ACC112 (cell line): ENCODE data around the gene NUDT1.

ENCODE experiments used
- H2AFZ ChIP-seq: fragments of 200-600 bp; sonication (generic); one replicate; pipeline ENCODE4 v1.6.0; 2017; ENCODE audit warnings: antibody characterized with exemption, low read length; ENCODE audit not compliant: unreplicated experiment
- H3K27ac ChIP-seq: fragments of 200-600 bp; sonication (generic); 2 replicates; pipeline ENCODE4 v1.5.1; 2014; ENCODE audit warnings: low read depth, mild to moderate bottlenecking, antibody characterized with exemption, low read length, moderate library complexity
- H3K27me3 ChIP-seq: fragments of 200-600 bp; sonication (generic); 2 replicates; pipeline ENCODE4 v1.6.1; 2014; ENCODE audit warnings: mild to moderate bottlenecking, antibody characterized with exemption, low read length, moderate library complexity, mixed read lengths; ENCODE audit not compliant: insufficient read depth
- H3K36me3 ChIP-seq: fragments of 200-600 bp; sonication (generic); 2 replicates; pipeline ENCODE4 v1.6.1; 2016; ENCODE audit warnings: mild to moderate bottlenecking, antibody characterized with exemption, low read length, moderate library complexity, mixed read lengths; ENCODE audit not compliant: insufficient read depth
- H3K4me1 ChIP-seq: fragments of 200-600 bp; sonication (generic); one replicate; pipeline ENCODE4 v1.6.1; 2016; ENCODE audit warnings: low read length, mixed read lengths; ENCODE audit not compliant: insufficient read depth, unreplicated experiment, control insufficient read depth
- H3K4me3 ChIP-seq: fragments of 200-600 bp; sonication (generic); 2 replicates; pipeline ENCODE4 v1.5.1; 2014; ENCODE audit warnings: mild to moderate bottlenecking, low read depth, low read length
- H3K79me2 ChIP-seq: fragments of 200-600 bp; sonication (generic); one replicate; pipeline ENCODE4 v1.6.0; 2016; ENCODE audit warnings: low read length; ENCODE audit not compliant: control insufficient read depth, unreplicated experiment, insufficient read depth

The NUDT1 gene

DNA sequence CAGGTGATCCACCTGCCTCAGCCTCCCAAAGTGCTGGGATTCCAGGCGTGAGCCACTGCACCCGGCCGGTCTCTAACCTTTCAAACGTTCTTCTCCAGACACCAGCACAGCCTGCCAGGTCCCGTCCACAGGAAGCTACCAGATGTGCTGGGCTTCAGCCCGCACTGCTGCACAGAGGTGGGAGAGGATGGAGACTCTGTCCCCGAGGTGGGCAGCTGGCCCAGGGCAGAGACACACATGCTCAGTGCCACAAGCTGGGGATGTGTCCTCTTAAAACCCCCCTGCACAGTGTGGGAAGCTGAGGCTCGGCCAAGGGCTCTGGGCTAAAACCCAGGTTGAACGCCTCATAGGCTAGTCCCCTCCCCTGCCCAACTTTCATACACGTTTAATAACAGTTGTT lies 9.4 kb downstream of the NUDT1 start:
- H3K27ac ChIP-seq: no peak overlapping the region
- H3K4me3 ChIP-seq: no peak overlapping the region
- H2AFZ ChIP-seq: no peak overlapping the region
- peaks cover 19% of the 10 kb centered on the region for H3K4me1 ChIP-seq
- no peaks in the 10 kb centered on the region for H3K79me2 ChIP-seq
- no peaks in the 10 kb centered on the region for H3K27me3 ChIP-seq
- no peaks in the 10 kb centered on the region for H3K36me3 ChIP-seq

DNA sequence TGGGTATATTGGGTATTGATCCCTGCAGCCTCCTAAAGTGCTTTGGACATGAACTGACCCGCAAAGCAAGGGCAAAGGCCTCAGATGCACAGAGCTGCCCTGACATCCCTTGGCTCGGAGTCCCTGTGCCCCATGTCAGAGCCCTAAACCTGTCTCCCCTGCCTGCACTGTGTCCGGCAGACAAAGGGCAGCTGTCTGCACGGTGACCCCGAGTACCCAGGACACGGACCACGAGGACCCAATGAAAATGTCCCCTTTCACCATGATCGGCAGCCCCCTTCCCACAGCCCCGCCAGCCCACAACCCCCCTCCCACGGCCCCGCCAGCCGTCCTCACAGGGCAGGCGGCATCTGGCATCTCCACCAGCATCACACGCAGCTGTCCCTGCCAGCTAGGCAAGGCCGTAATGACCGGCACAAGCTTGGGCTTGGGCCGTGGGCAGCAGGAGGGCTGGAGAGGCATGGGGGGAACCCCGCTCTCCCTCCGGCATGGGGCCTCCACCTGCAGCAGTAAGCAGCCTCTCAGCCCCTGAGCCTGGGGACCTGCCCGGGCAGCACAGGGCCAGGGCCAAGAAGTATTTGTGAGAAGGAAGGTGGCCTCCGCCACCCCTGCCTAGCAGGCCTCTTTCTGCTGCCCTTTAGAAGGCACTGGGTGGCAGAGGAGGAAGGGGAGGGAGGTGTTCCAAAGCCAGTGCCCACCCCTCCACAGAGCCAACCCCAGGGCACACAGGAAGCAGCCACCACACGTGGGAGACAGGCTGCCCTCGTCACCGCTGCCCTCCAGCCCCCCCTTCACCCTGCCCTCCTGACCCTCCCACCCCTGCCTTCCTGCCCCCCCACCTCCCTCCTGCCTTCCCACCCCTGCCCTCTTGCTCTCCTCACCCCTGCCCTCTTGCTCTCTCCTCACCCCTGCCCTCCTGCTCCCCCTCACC lies 10.1 kb downstream of the NUDT1 start:
- H3K27me3 ChIP-seq: no peaks in the 10 kb centered on the region
- no peak overlapping the region for H3K4me3 ChIP-seq
- no peak overlapping the region for H3K27ac ChIP-seq
- no peak overlapping the region for H2AFZ ChIP-seq
- H3K36me3 ChIP-seq: no peaks in the 10 kb centered on the region
- H3K79me2 ChIP-seq: no peaks in the 10 kb centered on the region
- H3K4me1 ChIP-seq: peaks cover 19% of the 10 kb centered on the region

GRCh38 chr7:2253021-2253420 lies 11.0 kb downstream of the NUDT1 start:
- peaks cover 19% of the 10 kb centered on the region for H3K4me1 ChIP-seq
- H3K79me2 ChIP-seq: no peaks in the 10 kb centered on the region
- no peak overlapping the region for H3K27ac ChIP-seq
- H2AFZ ChIP-seq: no peak overlapping the region
- H3K4me3 ChIP-seq: no peak overlapping the region
- no peaks in the 10 kb centered on the region for H3K36me3 ChIP-seq
- H3K27me3 ChIP-seq: no peaks in the 10 kb centered on the region

GRCh38 chr7:2253525-2254244 lies 11.7 kb downstream of the NUDT1 start:
- Histone ChIP-seq H3K4me3 (no peak overlapping the region), H3K4me1 (peaks cover 13% of the 10 kb centered on the region), H3K27me3 (no peaks in the 10 kb centered on the region), H3K79me2 (no peaks in the 10 kb centered on the region), H2AFZ (no peak overlapping the region), H3K27ac (no peak overlapping the region), H3K36me3 (no peaks in the 10 kb centered on the region)

- H3K27ac ChIP-seq: no peak overlapping the region
Observed at GRCh38 chr7:2254429-2255144, 12.6 kb downstream of the NUDT1 start.

GRCh38 chr7:2255145-2256139 lies 13.4 kb downstream of the NUDT1 start:
- Histone ChIP-seq H3K27me3 (no peaks in the 10 kb centered on the region), H2AFZ (no peak overlapping the region), H3K4me1 (no peaks in the 10 kb centered on the region), H3K27ac (no peak overlapping the region), H3K4me3 (no peak overlapping the region), H3K79me2 (no peaks in the 10 kb centered on the region), H3K36me3 (no peaks in the 10 kb centered on the region)

More at GRCh38 chr7:2254429-2255144, 12.6 kb downstream of the NUDT1 start:
- no peaks in the 10 kb centered on the region for H3K79me2 ChIP-seq
- peaks cover 6% of the 10 kb centered on the region for H3K4me1 ChIP-seq
- no peaks in the 10 kb centered on the region for H3K27me3 ChIP-seq
- H2AFZ ChIP-seq: no peak overlapping the region
- H3K4me3 ChIP-seq: no peak overlapping the region
- no peaks in the 10 kb centered on the region for H3K36me3 ChIP-seq

DNA sequence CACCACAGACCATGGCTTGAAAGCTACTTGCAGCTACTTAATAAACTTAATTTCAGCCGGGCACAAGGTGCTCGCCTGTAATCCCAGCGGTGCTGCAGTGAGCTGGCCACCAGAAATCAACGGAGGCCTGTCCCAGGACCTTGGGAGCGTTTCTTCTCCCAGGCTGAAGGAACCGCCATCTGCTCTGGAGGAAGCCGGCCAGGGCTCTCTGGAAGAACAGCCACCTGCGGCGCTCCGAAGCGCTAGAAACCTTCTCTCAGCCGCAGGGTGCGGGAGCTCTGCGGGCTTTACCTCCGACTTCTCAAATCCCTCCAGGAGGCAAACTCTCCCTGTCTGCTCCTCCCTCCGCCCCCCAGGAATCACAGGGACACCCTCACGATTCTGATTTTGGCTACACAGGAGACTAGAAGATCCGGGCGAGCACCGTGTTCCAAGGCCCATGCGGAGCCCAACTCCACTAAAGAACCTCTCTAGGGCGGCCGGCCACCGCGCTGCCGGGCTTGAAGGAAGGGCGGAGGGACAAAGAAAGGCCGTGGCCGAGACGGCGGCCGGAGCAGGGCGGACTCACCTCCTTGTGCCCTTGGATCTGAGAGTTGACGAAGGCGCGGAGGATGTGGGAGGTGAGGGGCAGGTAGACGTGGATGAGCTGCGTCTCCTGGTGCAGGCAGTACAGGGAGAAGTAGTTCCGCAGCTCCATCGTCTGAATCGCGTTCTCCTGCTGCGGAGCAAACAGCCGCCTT lies 14.4 kb downstream of the NUDT1 start:
- Histone ChIP-seq H3K4me1 (no peaks in the 10 kb centered on the region), H3K79me2 (no peaks in the 10 kb centered on the region), H3K36me3 (no peaks in the 10 kb centered on the region), H3K27me3 (no peaks in the 10 kb centered on the region), H3K27ac (no peak overlapping the region), H3K4me3 (no peak overlapping the region), H2AFZ (no peak overlapping the region)

DNA sequence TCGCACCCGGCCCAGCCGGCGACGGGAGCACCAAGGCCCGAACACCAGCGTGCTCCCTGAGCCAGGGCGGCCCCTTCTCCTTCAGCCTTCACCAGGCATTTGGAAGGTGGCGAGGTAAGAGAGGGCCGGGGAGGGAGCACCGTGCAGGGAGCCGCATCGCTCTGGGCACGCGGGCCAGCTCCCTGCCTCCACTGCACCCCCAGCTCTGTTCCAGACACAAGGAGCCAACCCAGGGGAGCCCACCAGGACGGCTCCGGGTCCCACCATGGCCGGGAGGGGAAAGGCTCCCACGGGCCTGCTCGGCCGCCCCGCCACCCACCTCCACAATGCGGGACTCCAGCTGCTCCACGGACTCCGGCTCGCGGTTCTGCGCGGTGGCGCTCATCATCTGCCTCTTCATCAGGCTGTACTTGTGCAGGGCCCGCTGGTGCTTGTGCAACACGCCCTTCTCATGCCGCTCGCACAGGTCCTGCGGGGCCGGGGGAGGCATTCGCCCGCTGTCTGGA lies 15.1 kb downstream of the NUDT1 start:
- Histone ChIP-seq H3K27ac (no peak overlapping the region), H3K36me3 (no peaks in the 10 kb centered on the region), H3K4me3 (no peak overlapping the region), H3K4me1 (no peaks in the 10 kb centered on the region), H2AFZ (no peak overlapping the region), H3K79me2 (no peaks in the 10 kb centered on the region), H3K27me3 (no peaks in the 10 kb centered on the region)

GRCh38 chr7:2257651-2258050 lies 15.6 kb downstream of the NUDT1 start:
- Histone ChIP-seq H3K4me1 (no peaks in the 10 kb centered on the region), H2AFZ (no peak overlapping the region), H3K4me3 (no peak overlapping the region), H3K79me2 (no peaks in the 10 kb centered on the region), H3K36me3 (no peaks in the 10 kb centered on the region), H3K27me3 (no peaks in the 10 kb centered on the region), H3K27ac (no peak overlapping the region)
